Cardiac muscle cell (in vitro differentiated cells and primary cell): ENCODE data around the gene CACNA2D3. TPM values are rescaled to one million over a fixed set of nuclear protein-coding genes. Genes with fewer than 3 reads are reported as not detected.

Experiments used
- DNase-seq, 2 donors: peaks; one replicate each; pipeline versions ENCODE4 v3.0.0 to v3.0.0-alpha.2; 2010 to 2017; ENCODE audit warnings: low read depth in 1 of 2, low spot score in 1 of 2
- H3K27ac ChIP-seq: fragments of 200-600 bp; sonication (generic); 2 replicates; pipeline ENCODE4 v1.5.1; 2016
- H3K27me3 ChIP-seq: fragments of 200-600 bp; sonication (generic); 2 replicates; pipeline ENCODE4 v1.6.0; 2016; ENCODE audit warnings: control low read depth
- H3K36me3 ChIP-seq: fragments of 200-600 bp; sonication (generic); 2 replicates; pipeline ENCODE4 v1.5.1; 2016; ENCODE audit warnings: control low read depth
- H3K4me1 ChIP-seq: fragments of 200-600 bp; sonication (generic); 2 replicates; pipeline ENCODE4 v1.8.1; 2017; ENCODE audit warnings: low read depth, mild to moderate bottlenecking, mixed run types
- H3K4me3 ChIP-seq: fragments of 200-600 bp; sonication (generic); 2 replicates; pipeline ENCODE4 v1.5.1; 2016; ENCODE audit warnings: mild to moderate bottlenecking
- H3K9me3 ChIP-seq: fragments of 200-600 bp; sonication (generic); 2 replicates; pipeline ENCODE4 v1.5.1; 2017; ENCODE audit warnings: low read depth, mild to moderate bottlenecking, control low read depth
- polyA plus RNA-seq: library from polyadenylated mRNA; unstranded; fragments of >200 nt; fragmentation: Nextera tagmentation; extraction: Ambion mirVana; gene quantifications from 2 replicates; pipeline ENCODE4 v1.2.1, GENCODE V29; 2016
- total RNA-seq: library from RNA; depleted of rRNA; stranded (reverse); fragments of >200 nt; gene quantifications from 2 replicates; pipeline ENCODE4 v1.2.3, GENCODE V29; 2016
- TF ChIP-seq, protein P1 (sequence below): IDR thresholded peaks from 2 replicates; pipeline ENCODE4 v1.5.1; 2012; ENCODE audit warnings: low read depth, mild to moderate bottlenecking, low read length

Gene CACNA2D3
- total and polyA plus RNA-seq, 2 experiments from 2014 or later, result 0.45 to 0.59 TPM

GRCh38 chr3:54408328-54408727, 286.0 kb downstream of the CACNA2D3 start:
- no peak overlapping the region for H3K27ac ChIP-seq
- no peaks in the 10 kb centered on the region for H3K9me3 ChIP-seq
- no peak overlapping the region for H3K4me3 ChIP-seq
- H3K27me3 ChIP-seq, result no peaks in the 10 kb centered on the region
- TF ChIP-seq, protein P1, sequence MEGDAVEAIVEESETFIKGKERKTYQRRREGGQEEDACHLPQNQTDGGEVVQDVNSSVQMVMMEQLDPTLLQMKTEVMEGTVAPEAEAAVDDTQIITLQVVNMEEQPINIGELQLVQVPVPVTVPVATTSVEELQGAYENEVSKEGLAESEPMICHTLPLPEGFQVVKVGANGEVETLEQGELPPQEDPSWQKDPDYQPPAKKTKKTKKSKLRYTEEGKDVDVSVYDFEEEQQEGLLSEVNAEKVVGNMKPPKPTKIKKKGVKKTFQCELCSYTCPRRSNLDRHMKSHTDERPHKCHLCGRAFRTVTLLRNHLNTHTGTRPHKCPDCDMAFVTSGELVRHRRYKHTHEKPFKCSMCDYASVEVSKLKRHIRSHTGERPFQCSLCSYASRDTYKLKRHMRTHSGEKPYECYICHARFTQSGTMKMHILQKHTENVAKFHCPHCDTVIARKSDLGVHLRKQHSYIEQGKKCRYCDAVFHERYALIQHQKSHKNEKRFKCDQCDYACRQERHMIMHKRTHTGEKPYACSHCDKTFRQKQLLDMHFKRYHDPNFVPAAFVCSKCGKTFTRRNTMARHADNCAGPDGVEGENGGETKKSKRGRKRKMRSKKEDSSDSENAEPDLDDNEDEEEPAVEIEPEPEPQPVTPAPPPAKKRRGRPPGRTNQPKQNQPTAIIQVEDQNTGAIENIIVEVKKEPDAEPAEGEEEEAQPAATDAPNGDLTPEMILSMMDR, result no peak
- H3K4me1 ChIP-seq, result no peaks in the 10 kb centered on the region
- no peaks in the 10 kb centered on the region for H3K36me3 ChIP-seq
- no peak for DNase-seq

GRCh38 chr3:54421943-54422342, 299.6 kb downstream of the CACNA2D3 start:
- DNase-seq, result no peak
- no peak overlapping the region for H3K4me3 ChIP-seq
- H3K27me3 ChIP-seq, result no peaks in the 10 kb centered on the region
- H3K27ac ChIP-seq, result no peak overlapping the region
- H3K9me3 ChIP-seq, result no peaks in the 10 kb centered on the region
- no peaks in the 10 kb centered on the region for H3K36me3 ChIP-seq
- no peaks in the 10 kb centered on the region for H3K4me1 ChIP-seq
- TF ChIP-seq, protein P1, result no peak

GRCh38 chr3:54424292-54424691, 301.9 kb downstream of the CACNA2D3 start:
- DNase-seq, result no peak
- Histone ChIP-seq H3K4me1 (no peaks in the 10 kb centered on the region), H3K27me3 (no peaks in the 10 kb centered on the region), H3K4me3 (no peak overlapping the region), H3K36me3 (no peaks in the 10 kb centered on the region), H3K9me3 (no peaks in the 10 kb centered on the region), H3K27ac (no peak overlapping the region)
- TF ChIP-seq, protein P1, result no peak

DNA sequence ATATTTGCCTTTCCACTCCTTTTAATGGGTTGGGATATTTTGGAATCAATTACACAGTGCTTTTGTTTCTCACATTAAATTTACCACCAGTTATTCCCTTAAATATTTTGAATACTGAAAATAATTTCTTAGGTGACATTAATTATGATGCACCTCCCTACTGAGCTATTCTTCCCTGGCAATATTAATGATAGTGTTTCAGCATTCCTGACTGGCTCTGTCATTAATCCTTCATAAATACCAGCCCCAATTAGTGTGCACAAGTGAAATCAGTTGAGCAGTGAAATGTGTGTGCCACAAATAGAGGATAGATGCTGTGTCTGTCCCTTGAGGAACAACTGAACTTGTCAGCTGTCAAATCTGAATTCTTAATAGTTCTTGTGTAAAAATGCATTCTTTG, 304.0 kb downstream of the CACNA2D3 start:
- no peaks in the 10 kb centered on the region for H3K9me3 ChIP-seq
- no peak for DNase-seq
- no peaks in the 10 kb centered on the region for H3K27me3 ChIP-seq
- no peak overlapping the region for H3K4me3 ChIP-seq
- H3K27ac ChIP-seq, result no peak overlapping the region
- TF ChIP-seq, protein P1, result no peak
- H3K36me3 ChIP-seq, result no peaks in the 10 kb centered on the region
- H3K4me1 ChIP-seq, result no peaks in the 10 kb centered on the region

DNA sequence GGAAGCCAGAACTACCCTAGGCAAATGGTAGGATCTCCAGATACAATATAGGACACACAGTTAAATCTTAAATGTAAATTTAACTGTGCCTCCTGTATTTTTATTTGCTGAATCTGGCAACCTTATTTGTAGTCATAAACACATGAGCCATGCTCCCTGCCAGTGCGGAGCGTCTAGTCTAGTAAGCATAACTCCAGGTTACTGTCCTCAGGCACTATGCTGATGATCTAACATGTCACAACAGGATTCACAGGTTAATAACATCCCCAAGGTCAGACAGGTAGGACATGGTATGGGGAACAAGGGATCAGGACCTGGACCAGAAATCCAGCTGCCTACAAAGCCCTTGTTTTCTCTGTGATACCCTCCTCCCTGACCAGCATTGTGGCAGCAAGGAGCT, 305.1 kb downstream of the CACNA2D3 start:
- Histone ChIP-seq H3K4me1 (no peaks in the 10 kb centered on the region), H3K4me3 (no peak overlapping the region), H3K9me3 (no peaks in the 10 kb centered on the region), H3K36me3 (no peaks in the 10 kb centered on the region), H3K27me3 (no peaks in the 10 kb centered on the region), H3K27ac (no peak overlapping the region)
- TF ChIP-seq, protein P1, result no peak
- DNase-seq, result no peak
